DMS 273 (cell line): ENCODE results near the gene LITAFD.
"Not testable (repeated sequence)": the region's sequence is repeated elsewhere in the genome, so short reads cannot be mapped to it uniquely, and the experiment has no call there.

ENCODE experiments used
- DNase-seq: peaks from one replicate; lab custom pipeline; 2025; ENCODE audit not compliant: unreplicated experiment; lab: John Stamatoyannopoulos, UW

LITAFD gene

GRCh38 chr16:8882041-8882617 lies at the start of gene LITAFD:
Gene LITAFD, plus strand, starts transcription at chr16:8882351. Its CDS starts 2,005 bp downstream, at chr16:8884356.
- DNase-seq: no peak

GRCh38 chr16:8832717-8833105 lies 49.4 kb upstream of the LITAFD start:
- no peak for DNase-seq

GRCh38 chr16:8836797-8837196 lies 45.4 kb upstream of the LITAFD start:
- not testable (repeated sequence) for DNase-seq

- DNase-seq: not testable (repeated sequence)
Observed at GRCh38 chr16:8837594-8837993, 44.6 kb upstream of the LITAFD start.

- DNase-seq: peak; percentile 65
Observed at GRCh38 chr16:8842016-8842415, 40.1 kb upstream of the LITAFD start.

- not testable (repeated sequence) for DNase-seq
Observed at GRCh38 chr16:8843296-8843695, 38.9 kb upstream of the LITAFD start.

- no peak for DNase-seq
Observed at GRCh38 chr16:8845699-8846298, 36.4 kb upstream of the LITAFD start.

- DNase-seq: no peak
Observed at GRCh38 chr16:8846401-8846932, 35.7 kb upstream of the LITAFD start.

- peak; percentile 53 for DNase-seq
Observed at GRCh38 chr16:8847145-8847544, 35.0 kb upstream of the LITAFD start.

GRCh38 chr16:8847623-8848022 lies 34.5 kb upstream of the LITAFD start:
- DNase-seq: no peak

- no peak for DNase-seq
Observed at GRCh38 chr16:8848231-8848938, 33.8 kb upstream of the LITAFD start.

GRCh38 chr16:8848939-8849391 lies 33.2 kb upstream of the LITAFD start:
- DNase-seq: no peak

- no peak for DNase-seq
Observed at GRCh38 chr16:8849411-8850011, 32.6 kb upstream of the LITAFD start.

- DNase-seq: no peak
Observed at GRCh38 chr16:8850279-8850885, 31.8 kb upstream of the LITAFD start.

GRCh38 chr16:8851761-8852403 lies 30.3 kb upstream of the LITAFD start:
- no peak for DNase-seq

- no peak for DNase-seq
Observed at GRCh38 chr16:8852534-8852933, 29.6 kb upstream of the LITAFD start.

GRCh38 chr16:8853150-8853549 lies 29.0 kb upstream of the LITAFD start:
- DNase-seq: no peak

GRCh38 chr16:8853611-8854010 lies 28.5 kb upstream of the LITAFD start:
- DNase-seq: no peak

GRCh38 chr16:8854298-8854948 lies 27.7 kb upstream of the LITAFD start:
- no peak for DNase-seq
